Measurements from ENCODE around the gene PNKD.

PNKD gene

GRCh38 chr2:218273908-218274249 is 3.6 kb downstream of the PNKD start:
- FAIRE-seq: no peak
- no peak for DNase-seq (ENCODE audit: insufficient read length, low spot score)
- TF ChIP-seq CTCF (IDR thresholded peaks at IDR 0.05; ENCODE audit: insufficient read depth, missing control alignments): no peak

- FAIRE-seq: no peak
- no peak for DNase-seq (ENCODE audit: insufficient read length, low spot score)
- no peak for TF ChIP-seq CTCF (IDR thresholded peaks at IDR 0.05; ENCODE audit: insufficient read depth, missing control alignments)
Measured at GRCh38 chr2:218274586-218274985, 4.3 kb downstream of the PNKD start.

GRCh38 chr2:218275371-218276072 is 5.2 kb downstream of the PNKD start:
- FAIRE-seq (no peak), DNase-seq (ENCODE audit: insufficient read length, low spot score) (no peak)
- no peak for TF ChIP-seq CTCF (IDR thresholded peaks at IDR 0.05; ENCODE audit: insufficient read depth, missing control alignments)

GRCh38 chr2:218276986-218277755 is 6.9 kb downstream of the PNKD start:
- no peak for FAIRE-seq
- TF ChIP-seq CTCF (IDR thresholded peaks at IDR 0.05; ENCODE audit: insufficient read depth, missing control alignments): no peak
- no peak for DNase-seq (ENCODE audit: insufficient read length, low spot score)

GRCh38 chr2:218277921-218278320 is 7.6 kb downstream of the PNKD start:
- no peak for TF ChIP-seq CTCF (IDR thresholded peaks at IDR 0.05; ENCODE audit: insufficient read depth, missing control alignments)
- DNase-seq (ENCODE audit: insufficient read length, low spot score) (no peak), FAIRE-seq (no peak)

- FAIRE-seq (no peak), DNase-seq (ENCODE audit: insufficient read length, low spot score) (no peak)
- TF ChIP-seq CTCF (IDR thresholded peaks at IDR 0.05; ENCODE audit: insufficient read depth, missing control alignments): no peak
Measured at GRCh38 chr2:218278531-218279360, 8.4 kb downstream of the PNKD start.
